Measurements from ENCODE around the gene ADRM1.

The ADRM1 gene

DNA sequence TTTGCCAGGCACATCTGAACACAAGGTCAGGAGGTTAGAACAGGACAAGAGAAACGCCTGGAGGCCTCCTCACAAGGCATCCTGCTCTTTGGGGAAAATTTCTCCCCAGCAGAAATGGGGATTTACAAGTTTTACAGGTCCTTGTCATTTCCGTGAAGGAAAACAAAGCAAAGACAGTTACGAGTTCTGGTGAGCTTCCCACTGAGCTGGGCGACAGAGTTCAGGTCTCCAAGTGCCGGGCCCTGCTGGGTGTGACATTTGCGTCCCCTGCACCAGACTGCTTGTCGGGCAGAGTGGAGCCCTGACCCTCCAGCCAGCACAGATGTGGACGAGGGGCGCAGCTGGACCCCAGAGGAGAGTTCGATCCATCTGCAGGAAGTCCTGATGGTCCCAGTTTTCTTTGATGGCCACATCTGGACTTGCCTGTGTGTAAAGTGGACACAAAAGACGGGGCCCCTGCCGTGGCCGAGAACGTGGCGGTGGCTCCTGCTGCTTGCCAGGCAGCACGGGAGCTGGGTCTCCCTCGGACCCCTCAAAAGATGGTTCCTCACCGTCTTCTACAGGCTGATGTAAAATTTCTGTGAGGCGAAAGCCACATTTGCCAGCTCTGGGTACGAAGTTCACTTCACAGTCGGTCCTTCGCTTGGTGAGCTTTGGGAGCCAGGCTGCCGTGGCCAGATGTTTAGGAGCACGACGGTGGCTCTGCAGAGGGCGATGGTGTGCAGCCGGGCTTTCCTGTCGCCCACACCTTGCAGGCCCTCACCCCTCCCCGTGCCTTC is 5.2 kb upstream of the ADRM1 start:
- no peak for DNase-seq (ENCODE audit: low read depth in 2 of 2)

DNA sequence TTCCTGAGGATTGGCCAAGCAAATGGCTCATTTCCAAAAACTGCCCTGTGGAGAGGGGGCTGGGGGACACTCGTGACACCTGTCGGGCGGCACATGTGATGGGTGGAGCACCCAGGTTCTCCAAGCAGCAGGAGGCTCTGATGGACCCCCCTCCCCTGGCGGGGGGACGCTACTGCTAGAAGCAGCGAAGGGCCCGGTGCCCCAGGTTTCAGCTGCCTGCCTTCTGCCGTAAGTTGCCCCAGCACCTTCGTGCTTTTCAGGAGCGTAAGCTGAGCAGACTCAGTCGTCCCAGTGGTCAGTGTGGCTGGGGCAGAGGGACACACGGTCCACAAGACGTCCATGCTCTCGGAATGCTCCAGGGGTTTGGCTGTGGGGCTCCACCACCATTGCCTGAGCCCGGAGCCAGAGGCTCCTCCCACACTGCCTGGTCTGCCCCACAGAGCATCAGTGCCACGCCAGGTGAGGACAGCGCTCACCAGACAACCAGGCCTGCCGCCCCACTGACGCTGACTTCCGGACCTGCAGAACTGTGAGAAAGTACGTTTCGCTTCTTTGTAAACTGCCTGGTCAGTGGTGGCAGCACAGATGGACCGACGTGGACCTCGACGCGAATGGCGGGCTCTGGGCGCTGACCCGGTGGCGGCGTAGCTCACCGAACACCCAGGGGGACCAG is 4.1 kb upstream of the ADRM1 start:
- no peak for DNase-seq (ENCODE audit: low read depth in 2 of 2)

DNA sequence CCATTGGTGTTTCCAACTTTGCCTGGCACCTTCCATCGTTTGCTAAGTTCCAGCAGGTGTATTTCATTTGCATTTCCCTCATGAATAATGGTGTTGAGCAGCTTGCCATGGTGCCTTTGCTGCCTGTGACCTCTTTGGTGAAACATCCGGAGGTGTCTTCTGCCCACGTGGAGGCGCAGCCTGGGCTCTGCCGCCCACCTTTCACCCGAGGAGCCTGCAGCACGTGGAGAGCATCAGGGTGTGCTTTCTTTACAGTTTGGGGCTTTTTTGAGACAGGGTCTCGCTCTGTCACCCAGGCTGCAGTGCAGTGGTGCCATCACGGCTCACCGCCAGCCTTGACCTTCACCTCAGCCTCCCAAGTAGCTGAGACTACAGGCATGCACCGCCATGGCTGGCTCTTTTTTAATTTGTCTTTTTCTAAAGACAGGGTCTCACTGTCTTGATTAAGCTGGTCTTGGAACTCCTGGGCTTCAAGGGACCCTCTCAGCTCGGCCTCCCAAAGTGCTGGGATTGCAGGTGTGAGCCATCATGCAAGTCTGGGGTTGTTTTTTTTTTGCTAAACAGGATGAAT is 3.0 kb upstream of the ADRM1 start:
- DNase-seq (ENCODE audit: low read depth in 2 of 2), result no peak

DNA sequence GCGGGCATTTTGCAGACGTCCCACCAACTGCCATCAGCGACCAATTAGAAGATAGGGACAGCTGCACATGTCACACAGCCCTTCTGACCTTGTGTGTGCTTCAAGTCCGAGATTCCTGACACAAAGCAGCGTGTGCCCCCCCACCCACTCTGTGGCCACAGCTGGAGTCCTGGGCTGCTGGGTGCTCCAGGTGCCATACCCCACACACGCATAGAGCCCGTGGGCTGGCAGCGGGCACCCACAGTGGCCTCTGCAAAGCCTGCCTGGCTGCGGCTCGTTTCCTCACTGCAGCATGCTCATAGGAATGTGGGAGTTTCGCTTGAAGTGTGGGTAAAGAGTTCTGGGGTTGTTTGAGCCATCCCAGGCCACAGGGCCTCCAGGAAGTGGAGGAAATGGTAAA is 2.5 kb upstream of the ADRM1 start:
- DNase-seq (ENCODE audit: low read depth in 2 of 2), result no peak

DNA sequence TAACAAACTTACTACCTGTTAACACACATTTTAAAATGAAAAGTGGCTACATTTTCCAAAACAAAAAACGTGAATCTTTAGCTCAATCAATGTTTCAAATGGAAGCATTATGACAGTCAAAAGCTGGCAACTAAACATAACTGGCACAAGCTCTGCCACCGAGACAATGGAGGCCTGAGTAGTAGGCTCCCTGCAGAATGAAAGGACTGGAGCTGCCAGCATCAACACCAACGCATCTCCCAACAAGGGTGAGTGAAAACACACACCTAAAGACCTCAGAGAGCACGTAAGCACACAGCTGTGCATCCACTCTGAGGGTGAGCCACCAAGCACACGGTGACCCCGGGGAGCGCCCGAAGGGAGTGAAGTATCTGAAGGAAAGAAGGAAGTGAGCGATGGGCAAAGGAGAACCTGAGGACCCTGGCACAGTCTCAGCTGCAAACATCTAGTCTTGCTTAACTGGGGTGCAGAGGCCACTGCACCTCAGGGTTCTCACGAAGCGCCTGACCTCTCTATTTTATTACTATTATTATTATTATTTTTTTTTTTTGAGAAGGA is 1.6 kb upstream of the ADRM1 start:
- no peak for DNase-seq (ENCODE audit: low read depth in 2 of 2)

DNA sequence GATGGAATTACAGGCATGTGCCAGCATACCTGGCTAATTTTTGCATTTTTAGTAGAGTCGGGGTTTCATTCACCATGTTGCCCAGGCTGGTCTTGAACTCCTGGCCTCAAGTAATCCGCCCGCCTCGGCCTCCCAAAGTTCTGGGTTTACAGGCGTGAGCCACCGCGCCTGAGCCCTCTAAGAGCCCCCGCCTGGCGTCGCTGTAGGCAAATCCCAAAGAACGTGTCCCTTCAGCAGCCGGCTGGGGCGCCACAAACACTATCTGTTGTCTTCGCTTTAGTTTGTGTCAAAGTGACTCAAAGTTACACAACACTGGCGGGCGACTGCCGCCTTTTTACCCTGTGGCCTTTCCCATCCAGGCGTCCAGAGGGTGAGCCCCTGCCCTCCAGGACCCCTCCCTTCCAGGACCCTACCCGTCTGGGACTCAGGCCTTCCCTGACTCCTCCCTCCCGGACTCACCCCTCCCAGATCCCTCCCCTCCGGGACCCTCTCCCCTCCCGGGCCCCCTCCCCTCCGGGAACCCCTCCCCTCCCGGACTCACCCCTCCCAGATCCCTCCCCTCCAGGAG is 940 bp upstream of the ADRM1 start:
- peak; percentile 74 to 86 for DNase-seq (ENCODE audit: low read depth in 2 of 2)

DNA sequence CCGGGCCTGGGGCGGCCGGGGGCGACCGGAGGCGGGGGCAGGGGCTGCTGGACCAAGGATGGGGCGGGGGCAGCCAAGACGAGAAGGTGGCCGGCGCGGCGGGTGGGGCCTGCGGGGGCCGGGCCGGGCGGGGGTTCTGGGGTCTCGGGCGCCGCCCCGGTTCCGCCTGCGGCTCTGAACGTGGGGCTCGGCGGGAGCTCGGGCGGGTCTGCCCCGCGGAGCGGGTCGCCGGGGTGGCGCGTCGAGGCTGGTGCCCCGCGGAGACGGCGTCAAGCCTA is 204 bp downstream of the ADRM1 start:
- no peak for DNase-seq (ENCODE audit: low read depth in 2 of 2)

DNA sequence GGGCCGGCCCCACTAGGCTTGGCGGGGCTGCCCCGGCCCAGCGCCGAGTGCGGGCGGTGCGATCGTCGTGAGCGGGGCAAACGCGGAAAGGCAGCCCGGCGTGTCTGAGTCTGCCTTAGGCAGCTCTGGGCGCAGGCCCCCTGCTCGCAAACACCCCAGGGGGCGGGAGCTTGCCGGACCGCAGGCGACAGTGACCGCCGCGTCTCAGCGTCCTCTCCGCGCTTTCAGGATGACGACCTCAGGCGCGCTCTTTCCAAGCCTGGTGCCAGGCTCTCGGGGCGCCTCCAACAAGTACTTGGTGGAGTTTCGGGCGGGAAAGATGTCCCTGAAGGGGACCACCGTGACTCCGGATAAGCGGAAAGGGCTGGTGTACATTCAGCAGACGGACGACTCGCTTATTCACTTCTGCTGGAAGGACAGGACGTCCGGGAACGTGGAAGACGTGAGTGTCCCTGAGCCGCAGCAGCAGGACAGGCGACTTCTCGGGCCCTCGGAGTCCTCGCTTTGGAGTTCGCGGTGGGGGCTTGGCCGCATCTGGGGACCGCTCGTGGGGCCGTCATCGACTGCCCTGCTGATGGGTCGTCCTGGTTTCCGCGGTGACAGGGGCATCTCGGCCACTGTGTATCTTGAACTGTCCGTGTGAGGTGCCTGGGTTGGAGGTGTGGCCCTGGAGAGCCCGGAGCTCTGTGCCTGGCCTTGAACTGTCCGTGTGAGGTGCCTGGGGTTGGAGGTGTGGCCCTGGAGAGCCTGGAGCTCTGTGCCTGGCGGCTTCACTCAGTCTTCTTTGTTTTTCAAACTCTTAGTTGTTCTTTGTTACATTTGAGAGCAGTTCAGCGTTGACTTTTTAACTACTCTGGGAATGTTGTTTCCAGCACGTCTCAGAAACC is 786 bp downstream of the ADRM1 start:
- DNase-seq (ENCODE audit: low read depth in 2 of 2), result no peak

DNA sequence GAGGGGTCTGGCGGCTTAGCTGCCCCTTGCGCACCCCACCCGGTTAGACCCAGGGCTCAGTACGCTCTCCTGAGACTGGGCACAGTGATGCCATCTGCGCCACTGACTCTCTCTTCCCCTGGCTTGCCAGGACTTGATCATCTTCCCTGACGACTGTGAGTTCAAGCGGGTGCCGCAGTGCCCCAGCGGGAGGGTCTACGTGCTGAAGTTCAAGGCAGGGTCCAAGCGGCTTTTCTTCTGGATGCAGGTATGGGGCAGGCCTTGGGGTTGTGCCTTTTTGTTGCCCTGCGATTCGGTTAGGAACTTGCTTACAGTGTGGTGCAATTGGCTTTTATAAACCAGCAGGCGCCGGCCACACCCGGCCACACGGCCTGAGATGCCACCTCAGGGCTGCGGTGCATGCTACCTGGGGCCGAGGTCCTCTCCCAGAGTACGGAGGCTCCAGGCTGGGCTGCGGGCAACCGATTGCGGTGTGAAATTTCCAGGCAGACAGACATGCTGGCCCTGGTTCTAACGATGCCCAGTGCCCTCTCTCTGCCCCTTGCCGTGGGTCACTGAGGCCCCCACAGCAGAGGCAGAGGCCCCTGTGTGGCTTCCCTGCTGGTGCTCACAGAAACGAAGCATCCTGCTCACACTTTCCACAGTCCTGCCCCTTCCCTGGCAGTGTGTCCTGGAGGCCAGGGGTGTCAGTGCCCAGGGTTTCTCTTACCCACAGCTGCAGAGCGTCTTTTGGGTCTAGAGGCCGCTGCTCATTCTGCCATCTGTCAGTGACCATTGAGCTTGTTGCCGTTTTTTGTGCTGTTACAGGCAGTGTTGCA is 1.7 kb downstream of the ADRM1 start:
- no peak for DNase-seq (ENCODE audit: low read depth in 2 of 2)

DNA sequence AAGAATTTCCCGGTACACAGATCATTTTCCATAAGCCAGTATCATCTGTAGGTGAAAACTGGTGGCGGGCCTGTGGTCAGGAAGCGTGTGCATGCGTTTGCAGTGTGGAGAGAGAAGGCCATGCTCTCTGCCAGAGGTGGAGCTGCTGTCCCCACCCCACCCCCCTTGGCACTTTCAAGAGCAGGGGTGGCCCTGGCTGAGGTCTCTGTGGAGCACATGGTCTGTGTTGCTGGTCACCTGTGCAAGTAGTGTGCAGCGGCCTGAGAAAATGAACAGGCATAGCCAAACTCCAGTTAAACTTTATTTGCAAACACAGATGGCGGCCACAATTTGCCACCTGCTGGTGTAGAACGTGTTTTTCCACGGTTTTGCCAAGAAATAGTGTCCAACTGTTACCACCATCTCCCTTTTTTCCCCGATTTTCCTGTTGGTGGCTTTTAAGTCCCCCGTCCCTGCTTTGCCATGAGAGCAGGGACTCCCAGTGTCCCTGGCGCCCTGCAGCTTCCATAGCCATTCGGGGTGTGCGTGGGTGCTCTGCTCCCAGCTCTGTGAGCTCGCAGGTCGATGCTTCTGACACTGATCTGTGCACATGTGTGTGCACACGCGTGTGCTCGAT is 2.5 kb downstream of the ADRM1 start:
- no peak for DNase-seq (ENCODE audit: low read depth in 2 of 2)

DNA sequence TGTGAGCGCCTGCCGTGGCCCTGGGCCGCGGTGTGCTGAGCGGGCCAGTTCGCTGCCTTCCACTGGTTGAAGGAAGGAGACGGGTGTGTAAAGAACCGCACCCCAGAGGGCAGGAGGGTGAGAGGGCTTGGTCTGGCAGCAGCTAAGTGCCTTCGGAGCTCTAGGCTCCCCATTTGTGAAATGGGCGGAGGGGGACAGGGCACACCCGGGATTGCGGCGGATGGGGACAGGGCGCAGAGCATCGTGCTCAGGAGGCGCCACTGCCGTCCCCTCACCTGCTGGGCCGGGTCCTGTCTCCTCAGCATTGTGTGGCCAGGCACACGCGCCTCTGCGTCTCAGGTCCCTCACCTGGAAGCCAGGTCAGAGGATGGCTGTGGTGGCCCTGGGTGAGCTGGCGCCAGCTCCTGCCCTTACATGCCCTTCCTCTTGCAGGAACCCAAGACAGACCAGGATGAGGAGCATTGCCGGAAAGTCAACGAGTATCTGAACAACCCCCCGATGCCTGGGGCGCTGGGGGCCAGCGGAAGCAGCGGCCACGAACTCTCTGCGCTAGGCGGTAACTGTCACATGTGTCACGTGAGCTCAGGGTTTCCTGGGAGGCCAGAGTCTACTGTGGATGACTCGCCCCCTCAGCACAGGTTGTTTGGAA is 3.1 kb downstream of the ADRM1 start:
- no peak for DNase-seq (ENCODE audit: low read depth in 2 of 2)

DNA sequence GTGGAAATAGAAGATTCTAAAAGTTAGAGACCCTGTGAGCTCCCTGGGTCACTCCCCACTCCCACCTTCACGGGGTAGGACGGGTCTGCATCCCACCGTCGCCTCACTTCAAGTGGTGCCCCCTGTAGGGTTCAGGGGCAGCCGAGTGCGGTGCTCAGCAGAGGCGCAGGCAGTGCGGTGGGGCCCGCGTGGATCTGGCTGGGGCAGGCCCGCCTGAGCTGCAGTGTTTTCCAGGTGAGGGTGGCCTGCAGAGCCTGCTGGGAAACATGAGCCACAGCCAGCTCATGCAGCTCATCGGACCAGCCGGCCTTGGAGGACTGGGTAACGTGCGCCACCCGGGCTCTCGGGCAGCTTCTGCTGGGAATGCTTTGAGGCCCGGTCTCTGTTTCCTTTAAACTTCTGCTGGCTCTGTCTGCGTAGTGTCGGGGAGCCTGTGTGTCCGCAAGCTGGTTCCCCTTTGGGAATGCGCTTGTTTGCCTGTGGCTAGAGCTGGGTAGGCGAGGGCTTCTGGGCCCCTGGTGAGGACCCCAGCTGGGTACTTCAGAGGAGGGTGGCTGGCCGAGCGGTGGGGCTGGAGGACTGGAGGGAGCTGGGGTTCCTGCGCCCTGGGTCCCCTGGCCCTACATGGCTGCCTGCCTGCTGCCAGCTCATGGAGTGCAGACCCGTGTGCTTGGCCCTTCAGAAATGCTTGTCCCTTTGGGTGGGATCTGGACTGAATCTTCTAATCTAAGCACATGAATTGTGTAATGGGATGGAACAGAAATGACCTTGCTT is 3.8 kb downstream of the ADRM1 start:
- DNase-seq (ENCODE audit: low read depth in 2 of 2), result no peak

DNA sequence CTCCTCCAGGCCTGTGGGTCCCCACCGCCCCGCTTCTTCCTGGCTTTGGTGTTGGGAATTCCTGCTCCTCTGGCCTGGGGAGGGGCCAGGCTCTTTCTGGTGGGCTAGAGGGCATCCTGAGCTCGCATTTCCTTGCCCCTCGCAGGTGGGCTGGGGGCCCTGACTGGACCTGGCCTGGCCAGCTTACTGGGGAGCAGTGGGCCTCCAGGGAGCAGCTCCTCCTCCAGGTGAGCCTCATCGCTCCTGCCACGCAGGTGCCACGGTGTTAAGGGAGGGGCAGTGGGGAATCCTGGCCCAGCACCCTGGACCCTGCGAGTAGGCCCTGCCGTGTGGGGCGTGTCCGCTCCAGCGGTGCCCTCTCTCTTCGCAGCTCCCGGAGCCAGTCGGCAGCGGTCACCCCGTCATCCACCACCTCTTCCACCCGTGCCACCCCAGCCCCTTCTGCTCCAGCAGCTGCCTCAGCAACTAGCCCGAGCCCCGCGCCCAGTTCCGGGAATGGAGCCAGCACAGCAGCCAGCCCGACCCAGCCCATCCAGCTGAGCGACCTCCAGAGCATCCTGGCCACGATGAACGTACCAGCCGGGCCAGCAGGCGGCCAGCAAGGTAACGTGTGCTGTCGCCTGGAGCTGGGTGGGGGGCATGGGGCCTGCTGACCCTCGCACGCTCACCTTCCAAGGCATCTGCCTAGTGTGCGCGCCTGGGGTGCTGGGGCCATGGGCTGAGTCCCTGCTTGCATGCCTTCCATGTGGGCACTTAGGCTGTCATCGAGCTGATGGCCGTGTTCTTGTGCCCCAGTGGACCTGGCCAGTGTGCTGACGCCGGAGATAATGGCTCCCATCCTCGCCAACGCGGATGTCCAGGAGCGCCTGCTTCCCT is 4.7 kb downstream of the ADRM1 start:
- no peak for DNase-seq (ENCODE audit: low read depth in 2 of 2)

DNA sequence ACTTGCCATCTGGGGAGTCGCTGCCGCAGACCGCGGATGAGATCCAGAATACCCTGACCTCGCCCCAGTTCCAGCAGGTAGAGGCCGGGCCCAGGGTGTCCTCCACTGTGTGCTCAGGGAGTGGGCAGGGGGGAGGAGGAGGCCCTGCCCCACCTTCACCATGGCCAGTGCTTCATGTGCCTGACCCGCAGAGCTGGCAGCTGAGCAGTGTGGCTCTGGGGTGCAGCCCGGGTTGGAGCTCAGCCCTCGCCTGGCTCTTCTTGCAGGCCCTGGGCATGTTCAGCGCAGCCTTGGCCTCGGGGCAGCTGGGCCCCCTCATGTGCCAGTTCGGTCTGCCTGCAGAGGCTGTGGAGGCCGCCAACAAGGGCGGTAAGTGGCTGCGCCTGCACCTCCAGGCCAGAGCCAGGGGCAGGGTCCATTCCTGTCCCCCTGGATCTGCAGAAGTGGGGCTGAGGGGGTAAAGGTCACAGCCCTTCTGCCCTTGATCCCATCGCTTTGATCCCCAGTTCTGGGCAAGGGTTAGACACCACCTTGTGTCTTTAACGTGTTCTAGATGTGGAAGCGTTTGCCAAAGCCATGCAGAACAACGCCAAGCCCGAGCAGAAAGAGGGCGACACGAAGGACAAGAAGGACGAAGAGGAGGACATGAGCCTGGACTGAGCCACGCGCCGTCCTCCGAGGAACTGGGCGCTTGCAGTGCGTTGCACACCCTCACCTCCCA is 5.5 kb downstream of the ADRM1 start:
- DNase-seq (ENCODE audit: low read depth in 2 of 2), result no peak

DNA sequence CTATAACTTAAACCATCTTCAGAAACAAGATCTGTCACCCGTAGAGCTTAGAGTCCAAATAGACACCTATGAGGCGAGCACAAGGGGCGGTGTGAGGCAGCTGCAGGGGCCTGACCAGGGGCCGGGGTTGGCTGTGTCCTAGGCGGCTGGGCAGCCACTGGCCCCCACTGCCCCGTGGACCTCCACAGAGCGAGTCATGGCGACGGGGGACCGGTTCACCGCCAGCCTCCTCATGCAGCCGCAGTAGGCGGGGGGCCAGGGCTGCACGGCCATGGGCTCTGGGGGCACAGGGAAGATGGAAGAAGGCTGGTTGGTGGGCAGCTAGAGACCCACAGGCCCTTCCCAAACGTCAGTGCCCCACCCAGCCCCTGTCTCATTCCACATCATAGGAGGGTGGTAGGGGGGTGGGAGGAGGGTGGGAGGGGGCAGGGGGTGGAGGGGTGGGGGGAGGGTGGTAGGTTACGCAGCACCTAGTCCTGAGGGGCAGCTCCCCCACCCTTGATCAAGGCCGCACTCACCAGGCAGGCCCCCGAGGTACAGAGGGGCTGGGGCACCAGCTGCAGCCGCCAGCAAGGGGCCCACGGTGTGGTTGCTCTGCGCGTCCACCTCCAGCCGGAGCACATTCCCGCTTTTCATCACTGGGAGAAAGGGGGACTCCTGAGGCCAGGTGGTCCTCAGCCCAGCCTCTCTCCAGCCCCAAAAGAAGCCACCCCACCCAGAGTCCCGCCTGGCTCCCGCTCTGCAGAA is 6.6 kb downstream of the ADRM1 start:
- DNase-seq (ENCODE audit: low read depth in 2 of 2), result no peak

DNA sequence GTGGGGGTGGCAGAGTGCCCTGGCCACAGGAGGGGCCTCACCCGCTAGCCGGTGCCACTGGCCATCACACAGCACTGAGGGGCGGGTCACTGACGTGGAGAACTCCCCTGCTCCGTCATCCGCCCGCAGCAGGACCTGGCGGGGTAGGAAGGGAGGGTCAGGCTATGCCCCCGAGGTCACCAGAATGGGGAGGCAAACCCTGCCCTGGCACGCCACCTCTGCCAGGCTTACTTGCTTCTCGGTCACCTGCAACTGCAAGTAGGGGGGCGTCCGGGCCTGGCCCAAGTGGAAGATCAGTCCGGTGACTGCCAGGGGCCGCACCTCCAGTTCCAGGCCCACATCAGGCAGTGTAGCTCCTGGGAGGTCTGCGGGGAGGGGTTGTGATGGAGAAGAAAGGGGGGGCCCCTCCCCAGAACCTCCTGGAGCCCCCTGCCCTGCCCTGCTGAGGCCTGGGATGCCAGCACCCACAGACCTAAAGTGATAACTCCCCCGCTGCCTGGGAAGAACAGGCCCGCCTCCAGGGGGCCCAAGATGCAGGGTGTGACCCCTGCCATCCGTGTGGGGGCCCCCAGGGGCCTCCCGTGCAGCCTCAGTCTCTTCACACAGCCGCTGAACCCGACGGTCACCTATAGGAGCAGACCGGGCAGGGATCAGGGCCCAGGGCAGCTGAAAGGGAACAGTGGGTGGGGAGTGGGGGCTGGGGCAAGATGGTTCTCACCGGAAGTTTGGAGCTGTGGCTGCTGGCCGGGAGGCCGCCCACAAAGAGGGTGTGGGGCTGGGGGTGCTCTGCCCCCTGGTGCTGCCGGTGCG is 7.4 kb downstream of the ADRM1 start:
- DNase-seq (ENCODE audit: low read depth in 2 of 2), result no peak

All from stimulated activated CD4-positive, alpha-beta T cell treated with anti-CD3 and anti-CD28 coated beads, Interleukin-12 subunit alpha, Interleukin-12 subunit beta, amount 100 ng/mL, for 24 hours (primary cell).